Measurements from ENCODE around the gene LSG1.
A peak's percentile ranks its signal among the peaks of the same experiment; 100 is the strongest.
"Not testable (repeated sequence)": the region's sequence is repeated elsewhere in the genome, so short reads cannot be mapped to it uniquely, and the experiment has no call there.

The LSG1 gene

GRCh38 chr3:194632809-194633348 is 39.1 kb downstream of the LSG1 start:
- no peaks in the 10 kb centered on the region for H3K27me3 ChIP-seq (ENCODE audit: control insufficient read depth, insufficient read depth, low read length)
- no peaks in the 10 kb centered on the region for H3K9me3 ChIP-seq (ENCODE audit: control insufficient read depth, low read length)
- no peak overlapping the region for H3K9ac ChIP-seq
- peak overlapping the region; percentile 44 for H3K4me3 ChIP-seq (ENCODE audit: low read depth, low read length)
- no peaks in the 10 kb centered on the region for H3K36me3 ChIP-seq (ENCODE audit: control insufficient read depth, insufficient read depth, low read length)
- no peaks in the 10 kb centered on the region for H3K4me1 ChIP-seq
- H3K27ac ChIP-seq, result no peak overlapping the region
- no peak for TF ChIP-seq CTCF (IDR thresholded peaks at IDR 0.05)
- peak overlapping the region; percentile 69 for H3K4me2 ChIP-seq (ENCODE audit: low read length)
- no peaks in the 10 kb centered on the region for H3K79me2 ChIP-seq
- H2AFZ ChIP-seq, result peak overlapping the region; percentile 84

- TF ChIP-seq CTCF (IDR thresholded peaks at IDR 0.05), result no peak
- H2AFZ ChIP-seq, result peak overlapping the region; percentile 84
- no peaks in the 10 kb centered on the region for H3K27me3 ChIP-seq (ENCODE audit: control insufficient read depth, insufficient read depth, low read length)
- H3K4me1 ChIP-seq, result no peaks in the 10 kb centered on the region
- no peaks in the 10 kb centered on the region for H3K9me3 ChIP-seq (ENCODE audit: control insufficient read depth, low read length)
- no peak overlapping the region for H3K9ac ChIP-seq
- no peaks in the 10 kb centered on the region for H3K79me2 ChIP-seq
- peak overlapping the region; percentile 44 for H3K4me3 ChIP-seq (ENCODE audit: low read depth, low read length)
- no peak overlapping the region for H3K27ac ChIP-seq
- H3K36me3 ChIP-seq (ENCODE audit: control insufficient read depth, insufficient read depth, low read length), result no peaks in the 10 kb centered on the region
- peak overlapping the region; percentile 69 for H3K4me2 ChIP-seq (ENCODE audit: low read length)
Observed at GRCh38 chr3:194632226-194632808, 39.7 kb downstream of the LSG1 start.

DNA sequence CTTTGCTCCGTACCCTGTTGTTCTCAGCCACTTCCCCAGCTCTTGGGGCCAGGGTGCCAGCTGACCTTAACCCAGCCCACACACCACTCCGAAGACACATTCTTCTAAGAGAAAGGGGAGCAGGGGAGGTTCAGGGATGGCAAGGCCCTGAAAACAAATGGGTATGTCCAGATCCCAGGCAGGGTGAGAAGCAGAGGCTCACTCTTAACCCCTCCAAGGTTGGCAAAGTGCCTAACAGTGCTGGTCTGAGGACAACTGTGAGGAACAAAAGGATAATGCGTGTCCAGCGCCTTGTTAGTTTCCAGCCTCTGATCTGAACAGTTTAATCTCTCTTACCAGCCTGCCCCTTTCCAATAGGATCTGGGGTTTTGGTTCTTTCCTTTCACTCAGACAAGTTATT is 40.3 kb downstream of the LSG1 start:
- H3K27ac ChIP-seq, result no peak overlapping the region
- no peak overlapping the region for H3K4me2 ChIP-seq (ENCODE audit: low read length)
- H2AFZ ChIP-seq, result no peak overlapping the region
- no peak overlapping the region for H3K4me3 ChIP-seq (ENCODE audit: low read depth, low read length)
- H3K9me3 ChIP-seq (ENCODE audit: control insufficient read depth, low read length), result no peaks in the 10 kb centered on the region
- H3K9ac ChIP-seq, result no peak overlapping the region
- H3K27me3 ChIP-seq (ENCODE audit: control insufficient read depth, insufficient read depth, low read length), result no peaks in the 10 kb centered on the region
- no peak for TF ChIP-seq CTCF (IDR thresholded peaks at IDR 0.05)
- H3K36me3 ChIP-seq (ENCODE audit: control insufficient read depth, insufficient read depth, low read length), result no peaks in the 10 kb centered on the region
- no peaks in the 10 kb centered on the region for H3K4me1 ChIP-seq
- H3K79me2 ChIP-seq, result no peaks in the 10 kb centered on the region

- not testable (repeated sequence) for H3K36me3 ChIP-seq (ENCODE audit: control insufficient read depth, insufficient read depth, low read length); H3K4me1 ChIP-seq; H3K4me2 ChIP-seq (ENCODE audit: low read length); H3K79me2 ChIP-seq; H3K27ac ChIP-seq; H3K27me3 ChIP-seq (ENCODE audit: control insufficient read depth, insufficient read depth, low read length); H2AFZ ChIP-seq; H3K4me3 ChIP-seq (ENCODE audit: low read depth, low read length); H3K9me3 ChIP-seq (ENCODE audit: control insufficient read depth, low read length); H3K9ac ChIP-seq
Observed at GRCh38 chr3:194630681-194631080, 41.3 kb downstream of the LSG1 start.

DNA sequence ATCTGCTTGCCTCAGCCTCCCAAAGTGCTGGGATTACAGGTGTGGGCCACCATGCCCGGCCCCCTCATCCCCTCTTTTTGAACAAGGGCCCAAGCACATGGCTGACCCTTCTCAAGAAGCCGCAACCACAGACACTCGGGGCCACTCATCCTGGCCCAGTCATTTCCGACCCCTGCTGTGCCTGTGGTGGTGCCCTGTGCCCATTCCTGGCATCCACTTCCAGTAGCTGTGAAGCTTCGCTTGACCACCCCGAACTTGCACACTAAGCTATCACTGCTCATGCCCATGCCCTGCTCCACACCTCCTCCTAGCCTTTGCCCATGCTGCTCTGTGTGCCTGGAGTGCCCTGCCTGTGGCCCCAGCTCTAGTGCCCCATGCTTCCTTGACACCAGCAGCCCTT is 47.0 kb downstream of the LSG1 start:
- H3K4me3 ChIP-seq (ENCODE audit: low read depth, low read length), result no peak overlapping the region
- no peaks in the 10 kb centered on the region for H3K79me2 ChIP-seq
- H3K9me3 ChIP-seq (ENCODE audit: control insufficient read depth, low read length), result no peaks in the 10 kb centered on the region
- H3K9ac ChIP-seq, result no peak overlapping the region
- no peaks in the 10 kb centered on the region for H3K36me3 ChIP-seq (ENCODE audit: control insufficient read depth, insufficient read depth, low read length)
- no peaks in the 10 kb centered on the region for H3K27me3 ChIP-seq (ENCODE audit: control insufficient read depth, insufficient read depth, low read length)
- H3K4me1 ChIP-seq, result no peaks in the 10 kb centered on the region
- H3K4me2 ChIP-seq (ENCODE audit: low read length), result no peak overlapping the region
- no peak overlapping the region for H3K27ac ChIP-seq
- no peak for TF ChIP-seq CTCF (IDR thresholded peaks at IDR 0.05)
- H2AFZ ChIP-seq, result no peak overlapping the region
